ENCODE measurements around the gene DTNBP1.

DTNBP1 gene

DNA sequence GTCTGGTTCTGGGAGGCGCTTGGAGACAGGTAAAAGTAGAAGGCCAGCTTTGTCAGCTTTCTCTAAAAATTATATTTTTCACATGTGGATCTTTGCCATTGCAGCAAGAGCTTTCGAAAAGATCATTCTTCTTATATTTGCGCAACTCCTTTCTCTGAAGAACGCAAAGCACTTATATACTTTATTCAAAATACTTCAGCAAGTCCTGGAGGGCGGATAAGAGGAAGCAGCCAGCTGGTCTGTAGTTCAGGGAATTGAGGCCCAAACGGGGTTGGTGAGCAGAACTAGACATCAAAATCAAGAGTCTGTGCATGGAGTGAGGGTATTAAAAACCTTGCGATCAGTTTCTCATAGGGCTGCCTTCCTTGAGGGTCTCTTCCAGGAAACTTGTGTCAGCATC is 182.3 kb downstream of the DTNBP1 start:
- TF ChIP-seq, protein P1, sequence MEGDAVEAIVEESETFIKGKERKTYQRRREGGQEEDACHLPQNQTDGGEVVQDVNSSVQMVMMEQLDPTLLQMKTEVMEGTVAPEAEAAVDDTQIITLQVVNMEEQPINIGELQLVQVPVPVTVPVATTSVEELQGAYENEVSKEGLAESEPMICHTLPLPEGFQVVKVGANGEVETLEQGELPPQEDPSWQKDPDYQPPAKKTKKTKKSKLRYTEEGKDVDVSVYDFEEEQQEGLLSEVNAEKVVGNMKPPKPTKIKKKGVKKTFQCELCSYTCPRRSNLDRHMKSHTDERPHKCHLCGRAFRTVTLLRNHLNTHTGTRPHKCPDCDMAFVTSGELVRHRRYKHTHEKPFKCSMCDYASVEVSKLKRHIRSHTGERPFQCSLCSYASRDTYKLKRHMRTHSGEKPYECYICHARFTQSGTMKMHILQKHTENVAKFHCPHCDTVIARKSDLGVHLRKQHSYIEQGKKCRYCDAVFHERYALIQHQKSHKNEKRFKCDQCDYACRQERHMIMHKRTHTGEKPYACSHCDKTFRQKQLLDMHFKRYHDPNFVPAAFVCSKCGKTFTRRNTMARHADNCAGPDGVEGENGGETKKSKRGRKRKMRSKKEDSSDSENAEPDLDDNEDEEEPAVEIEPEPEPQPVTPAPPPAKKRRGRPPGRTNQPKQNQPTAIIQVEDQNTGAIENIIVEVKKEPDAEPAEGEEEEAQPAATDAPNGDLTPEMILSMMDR (conservative IDR thresholded peaks at IDR 0.05), result no peak

DNA sequence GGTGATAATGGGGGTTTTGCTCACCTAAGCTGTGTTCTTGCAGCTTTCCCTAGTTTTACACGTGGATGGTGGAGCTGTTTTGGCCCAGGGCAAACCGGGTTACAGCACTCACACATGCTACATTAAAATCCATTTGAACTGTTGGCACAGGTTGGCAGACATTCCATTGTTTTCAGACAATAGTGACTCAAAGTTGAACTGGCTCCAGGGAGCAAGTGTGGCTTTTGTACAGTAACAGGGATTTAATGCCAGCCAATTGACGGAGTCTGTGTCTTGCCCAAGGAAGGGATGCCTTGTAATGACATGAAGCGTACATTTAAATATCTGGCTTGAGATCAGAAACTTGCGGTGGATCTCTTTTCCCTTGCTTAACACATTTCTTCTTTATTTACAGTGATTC is 183.1 kb downstream of the DTNBP1 start:
- no peak overlapping the region for H3K27ac ChIP-seq
- TF ChIP-seq, protein P1 (conservative IDR thresholded peaks at IDR 0.05), result no peak

More for the DNA sequence above, 182.3 kb downstream of the DTNBP1 start:
- H3K27ac ChIP-seq, result no peak overlapping the region

DNA sequence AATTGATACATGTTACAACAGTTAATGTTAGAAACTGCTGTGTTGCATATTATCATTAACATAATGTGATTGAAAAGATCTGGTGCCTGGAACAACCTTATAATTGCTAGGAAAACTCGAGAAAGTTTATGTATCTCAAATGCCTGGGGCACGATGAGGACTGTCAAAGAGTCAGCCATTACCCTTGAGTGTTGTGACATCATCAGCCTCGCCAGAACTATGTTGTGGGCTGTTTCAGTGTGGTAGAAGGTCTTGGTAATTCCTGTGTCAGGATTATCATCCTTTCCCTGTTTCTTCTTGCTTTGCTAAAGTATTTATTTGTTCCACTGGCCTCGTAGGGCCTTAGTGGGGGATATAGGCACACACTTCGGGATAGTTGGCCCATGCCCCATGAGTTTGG is 185.1 kb downstream of the DTNBP1 start:
- no peak overlapping the region for H3K27ac ChIP-seq
- TF ChIP-seq, protein P1 (conservative IDR thresholded peaks at IDR 0.05), result no peak

DNA sequence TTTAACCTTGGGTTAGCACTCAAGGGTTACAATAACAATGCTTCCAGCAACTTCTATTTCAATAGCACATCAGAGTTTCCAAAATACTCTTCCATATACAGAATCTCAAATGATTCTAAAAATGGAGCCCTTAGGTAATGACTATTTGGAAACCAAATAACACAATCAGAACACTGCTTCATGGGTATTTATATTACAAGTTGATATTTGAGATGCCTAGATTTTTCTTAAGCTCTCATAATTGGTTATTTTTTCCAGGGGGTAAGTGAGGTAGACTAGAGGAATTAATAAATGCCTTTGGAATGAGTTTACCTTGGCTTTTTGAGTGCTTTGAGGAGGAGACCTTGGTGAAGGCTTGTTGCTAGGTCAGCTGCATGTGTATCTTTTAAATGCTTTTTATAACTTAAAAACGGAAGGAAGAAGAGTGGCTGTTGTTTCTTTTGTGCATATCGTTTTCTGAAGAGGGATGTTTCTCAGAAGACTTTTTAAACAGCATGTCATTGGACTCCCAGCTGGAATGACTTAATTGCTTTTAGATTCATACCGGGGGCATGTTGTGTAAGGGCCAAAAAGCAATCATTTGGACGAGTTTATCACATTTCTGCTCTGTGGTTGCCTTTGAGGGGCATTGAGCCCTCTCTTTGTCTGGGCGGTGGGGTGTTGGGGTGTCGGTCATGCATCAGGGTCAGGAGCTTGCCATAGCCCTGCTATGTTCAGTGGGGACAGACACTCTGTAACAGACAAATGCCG is 186.0 kb downstream of the DTNBP1 start:
- TF ChIP-seq, protein P1 (conservative IDR thresholded peaks at IDR 0.05), result no peak
- no peak overlapping the region for H3K27ac ChIP-seq

DNA sequence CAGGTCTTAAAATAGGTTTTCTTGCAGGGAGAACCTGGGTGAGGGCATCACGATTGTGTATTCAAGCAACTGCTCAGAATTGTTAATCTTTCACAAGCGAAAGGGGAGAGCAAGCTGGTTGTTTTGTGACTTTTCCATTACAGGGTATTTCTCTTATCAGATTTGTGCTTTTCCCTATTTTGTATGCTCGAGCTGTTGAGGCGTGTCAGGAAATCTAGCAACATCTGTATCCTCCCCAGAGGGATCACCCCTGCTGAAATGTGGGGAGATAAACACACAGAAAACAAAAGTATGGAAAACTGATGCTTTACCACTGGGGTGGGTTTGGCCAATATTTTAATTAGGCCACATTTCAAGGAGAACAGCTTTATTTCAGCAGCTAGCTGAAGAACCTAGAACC is 187.0 kb downstream of the DTNBP1 start:
- TF ChIP-seq, protein P1 (conservative IDR thresholded peaks at IDR 0.05), result no peak
- H3K27ac ChIP-seq, result no peak overlapping the region

DNA sequence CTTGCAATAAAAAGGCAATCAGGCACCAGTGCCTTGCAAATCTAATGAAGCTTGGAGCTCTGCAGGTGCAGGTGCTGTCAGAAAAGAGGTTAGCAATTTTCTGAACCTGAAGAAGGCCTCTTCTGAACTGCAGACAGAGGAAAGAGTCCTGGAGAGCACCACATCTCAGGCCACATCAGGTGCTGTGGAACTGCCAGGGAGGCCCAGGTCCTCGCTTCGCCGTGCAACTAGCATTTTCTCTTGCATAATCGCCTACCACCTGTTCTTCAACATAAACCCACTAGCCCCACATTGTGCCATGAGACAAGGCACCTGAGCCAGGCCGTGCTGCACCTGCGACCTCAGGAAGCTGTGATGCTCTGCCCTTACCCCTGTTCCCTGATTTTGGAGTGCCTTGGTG is 187.6 kb downstream of the DTNBP1 start:
- TF ChIP-seq, protein P1 (conservative IDR thresholded peaks at IDR 0.05), result no peak
- H3K27ac ChIP-seq, result no peak overlapping the region

DNA sequence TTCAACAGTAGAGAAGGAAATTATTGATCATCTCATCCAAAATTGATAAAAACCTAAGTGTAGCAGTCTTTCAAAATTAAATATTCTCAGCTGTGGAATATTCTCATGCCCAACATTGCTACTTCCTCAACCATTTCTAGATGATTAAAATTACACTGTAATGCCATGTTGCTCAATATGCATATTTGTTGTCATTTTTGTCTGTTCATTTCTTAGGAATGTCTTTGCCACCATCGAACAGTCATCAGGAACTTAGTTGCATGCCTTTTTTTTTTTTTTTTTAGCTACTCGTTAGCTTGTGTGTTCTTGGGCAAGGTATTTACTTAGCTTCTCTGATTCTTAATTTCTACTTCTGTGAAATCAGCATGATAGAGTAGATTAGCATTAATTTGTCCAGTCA is 188.6 kb downstream of the DTNBP1 start:
- no peak overlapping the region for H3K27ac ChIP-seq
- TF ChIP-seq, protein P1 (conservative IDR thresholded peaks at IDR 0.05), result no peak
